ENCODE data around the gene CHRNA7.

GRCh38 chr15:32098033-32098432, 67.7 kb downstream of the CHRNA7 start:
- no peak for TF ChIP-seq CTCF (IDR thresholded peaks at IDR 0.05 in 2 of 3, conservative IDR thresholded peaks at IDR 0.05 in 1 of 3; ENCODE audit: control insufficient read depth in 2 of 3, extremely low read depth in 1 of 3, insufficient read depth in 1 of 3, low read depth in 3 of 3, low read length in 3 of 3)
- TF ChIP-seq ZNF384 (IDR thresholded peaks at IDR 0.05; ENCODE audit: borderline replicate concordance, low read depth, low read length), result no peak
- no peak for TF ChIP-seq EP300 (IDR thresholded peaks at IDR 0.05; ENCODE audit: borderline replicate concordance in 1 of 2, control insufficient read depth in 1 of 2, low read depth in 2 of 2, low read length in 2 of 2)
- TF ChIP-seq IKZF2 (IDR thresholded peaks at IDR 0.05), result no peak
- TF ChIP-seq RUNX3 (IDR thresholded peaks at IDR 0.05; ENCODE audit: low read length), result no peak
- no peak for TF ChIP-seq USF1 (IDR thresholded peaks at IDR 0.05; ENCODE audit: borderline replicate concordance, extremely low read length, insufficient read depth, low read depth, low read length)
- no peak for TF ChIP-seq POLR2A (IDR thresholded peaks at IDR 0.05; ENCODE audit: low read depth, low read length)
- TF ChIP-seq ELK1 (IDR thresholded peaks at IDR 0.05; ENCODE audit: low read depth, low read length), result no peak
- no peak for TF ChIP-seq FOXM1 (IDR thresholded peaks at IDR 0.05; ENCODE audit: low read depth, low read length)
- no peak for TF ChIP-seq POLR2AphosphoS5 (IDR thresholded peaks at IDR 0.05; ENCODE audit: low read length)

Measured in GM12878 (cell line).